Osteoblast (primary cell): ENCODE results near the gene CDC42BPA. TPM values are rescaled to one million over a fixed set of nuclear protein-coding genes. Genes with fewer than 3 reads are reported as not detected.

Experiments
- DNase-seq: peaks from one replicate; pipeline ENCODE4 v3.0.0; 2011; ENCODE audit warnings: low spot score, mixed read lengths; ENCODE audit not compliant: insufficient read length; ENCODE audit errors: missing footprints
- H2AFZ ChIP-seq: 2 replicates; pipeline ENCODE4 v1.6.0; 2011; ENCODE audit warnings: mild to moderate bottlenecking, low read length
- H3K27ac ChIP-seq: 2 replicates; pipeline ENCODE4 v1.5.1; 2011; ENCODE audit warnings: mild to moderate bottlenecking, low read depth, low read length, moderate library complexity
- H3K27me3 ChIP-seq: 2 replicates; pipeline ENCODE4 v1.6.0; 2012; ENCODE audit warnings: mild to moderate bottlenecking, control low read depth, inconsistent platforms, low read length, moderate library complexity; ENCODE audit not compliant: insufficient read depth
- H3K36me3 ChIP-seq: 2 replicates; pipeline ENCODE4 v1.5.1; 2011; ENCODE audit warnings: mild to moderate bottlenecking, low read length, control low read depth, moderate library complexity; ENCODE audit not compliant: insufficient read depth
- H3K4me1 ChIP-seq: 2 replicates; pipeline ENCODE4 v1.5.1; 2011; ENCODE audit warnings: mild to moderate bottlenecking, low read length, control low read depth, moderate library complexity; ENCODE audit not compliant: insufficient read depth
- H3K4me2 ChIP-seq: 2 replicates; pipeline ENCODE4 v1.6.0; 2011; ENCODE audit warnings: mild to moderate bottlenecking, low read length; ENCODE audit not compliant: insufficient read depth
- H3K4me3 ChIP-seq: fragments of 200-600 bp; sonication (generic); 3 replicates; pipeline ENCODE4 v1.5.1; 2012; ENCODE audit warnings: mild to moderate bottlenecking, low read length, inconsistent platforms; ENCODE audit not compliant: insufficient read depth
- H3K79me2 ChIP-seq: 2 replicates; pipeline ENCODE4 v1.6.0; 2012; ENCODE audit warnings: mild to moderate bottlenecking, low read length, control low read depth, inconsistent platforms; ENCODE audit not compliant: insufficient read depth
- H3K9me3 ChIP-seq: 2 replicates; pipeline ENCODE4 v1.5.1; 2011; ENCODE audit warnings: low read depth, low read length, control low read depth
- H4K20me1 ChIP-seq: 2 replicates; pipeline ENCODE4 v1.6.0; 2012; ENCODE audit warnings: mild to moderate bottlenecking, low read length, control low read depth; ENCODE audit not compliant: insufficient read depth
- total RNA-seq: library from RNA; depleted of rRNA; stranded (reverse); fragments of >200 nt; gene quantifications from 2 replicates; pipeline ENCODE4 v1.2.3, GENCODE V29; 2012
- TF ChIP-seq, protein P1 (sequence below): IDR thresholded peaks from 2 replicates; pipeline ENCODE4 v1.5.1; 2011; ENCODE audit warnings: mild to moderate bottlenecking, low read depth, low read length, moderate library complexity; ENCODE audit errors: extremely low read depth

The CDC42BPA gene
- total RNA-seq, 1 donor, result 77.8 TPM

DNA sequence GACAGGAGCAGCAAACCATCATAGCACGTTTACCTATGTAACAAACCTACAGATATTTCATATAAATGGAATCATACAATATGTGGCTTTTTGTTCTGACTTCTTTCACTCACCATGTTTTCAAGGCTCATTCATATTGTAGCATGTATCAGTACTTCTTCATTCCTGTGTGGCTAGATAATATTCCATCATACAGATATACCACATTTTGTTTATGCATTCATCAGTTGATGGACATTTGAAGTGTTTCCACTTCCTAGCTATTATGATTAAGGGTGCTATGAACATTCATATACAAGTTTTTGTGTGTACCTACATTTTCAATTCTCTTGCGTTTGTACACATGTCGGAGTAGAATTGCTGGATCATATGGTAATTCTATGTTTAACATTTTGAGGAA, 90.1 kb downstream of the CDC42BPA start:
- H3K36me3 ChIP-seq, result no peaks in the 10 kb centered on the region
- no peak overlapping the region for H3K27ac ChIP-seq
- peaks cover 33% of the 10 kb centered on the region for H3K79me2 ChIP-seq
- H3K4me3 ChIP-seq, result no peak overlapping the region
- no peaks in the 10 kb centered on the region for H4K20me1 ChIP-seq
- no peaks in the 10 kb centered on the region for H3K27me3 ChIP-seq
- no peaks in the 10 kb centered on the region for H3K9me3 ChIP-seq
- H3K4me2 ChIP-seq, result no peak overlapping the region
- no peak for DNase-seq
- peaks cover 14% of the 10 kb centered on the region for H3K4me1 ChIP-seq
- H2AFZ ChIP-seq, result no peak overlapping the region
- TF ChIP-seq, protein P1, sequence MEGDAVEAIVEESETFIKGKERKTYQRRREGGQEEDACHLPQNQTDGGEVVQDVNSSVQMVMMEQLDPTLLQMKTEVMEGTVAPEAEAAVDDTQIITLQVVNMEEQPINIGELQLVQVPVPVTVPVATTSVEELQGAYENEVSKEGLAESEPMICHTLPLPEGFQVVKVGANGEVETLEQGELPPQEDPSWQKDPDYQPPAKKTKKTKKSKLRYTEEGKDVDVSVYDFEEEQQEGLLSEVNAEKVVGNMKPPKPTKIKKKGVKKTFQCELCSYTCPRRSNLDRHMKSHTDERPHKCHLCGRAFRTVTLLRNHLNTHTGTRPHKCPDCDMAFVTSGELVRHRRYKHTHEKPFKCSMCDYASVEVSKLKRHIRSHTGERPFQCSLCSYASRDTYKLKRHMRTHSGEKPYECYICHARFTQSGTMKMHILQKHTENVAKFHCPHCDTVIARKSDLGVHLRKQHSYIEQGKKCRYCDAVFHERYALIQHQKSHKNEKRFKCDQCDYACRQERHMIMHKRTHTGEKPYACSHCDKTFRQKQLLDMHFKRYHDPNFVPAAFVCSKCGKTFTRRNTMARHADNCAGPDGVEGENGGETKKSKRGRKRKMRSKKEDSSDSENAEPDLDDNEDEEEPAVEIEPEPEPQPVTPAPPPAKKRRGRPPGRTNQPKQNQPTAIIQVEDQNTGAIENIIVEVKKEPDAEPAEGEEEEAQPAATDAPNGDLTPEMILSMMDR, result no peak

DNA sequence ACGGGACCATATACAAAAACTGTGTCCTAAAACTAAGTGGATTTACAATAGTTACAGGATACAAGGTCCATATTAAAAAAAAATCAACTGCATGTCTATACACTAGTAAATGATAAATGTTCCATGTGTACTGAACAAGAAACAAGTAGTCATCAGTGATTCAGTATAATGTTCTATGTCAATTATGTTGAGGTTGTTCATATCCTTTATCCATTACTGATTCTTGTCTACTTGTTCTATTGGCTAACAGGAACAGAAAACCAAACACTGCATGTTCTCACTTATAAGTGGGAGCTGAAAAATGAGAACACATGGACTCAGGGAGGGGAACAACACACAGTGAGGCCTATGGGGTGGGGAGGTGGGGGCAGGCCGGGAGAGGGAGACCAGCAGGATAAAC, 90.5 kb downstream of the CDC42BPA start:
- H3K79me2 ChIP-seq, result peaks cover 36% of the 10 kb centered on the region
- H3K27me3 ChIP-seq, result no peaks in the 10 kb centered on the region

DNA sequence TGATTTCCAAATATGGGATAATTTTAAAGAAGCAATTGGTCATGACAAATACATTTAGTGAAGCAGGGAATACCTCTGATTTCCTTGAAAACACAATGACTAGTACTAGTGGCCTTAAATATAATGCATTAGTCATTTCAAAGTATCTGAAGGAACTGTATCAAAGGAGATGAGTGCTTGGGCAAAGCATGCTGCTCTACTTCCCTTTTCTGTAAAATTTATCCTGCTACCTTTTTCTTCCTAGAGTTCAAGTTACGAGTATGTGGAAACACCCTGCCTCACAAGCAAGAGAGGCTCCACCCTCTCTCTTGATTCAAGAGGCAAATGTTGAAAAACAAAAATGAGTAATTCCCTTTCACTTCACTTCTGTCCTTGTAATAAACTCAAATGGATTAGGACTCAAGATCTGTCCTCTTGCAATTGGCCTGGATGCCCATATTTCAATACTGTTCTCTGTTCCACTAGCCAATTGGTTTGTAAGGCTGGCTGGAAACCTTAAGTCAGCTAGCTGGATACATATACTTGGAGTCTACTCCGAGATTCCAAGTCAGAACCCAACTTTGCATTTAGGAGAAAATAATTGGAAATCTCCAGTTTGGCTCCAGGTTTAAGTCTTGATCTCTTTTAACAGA, 92.5 kb downstream of the CDC42BPA start:
- no peaks in the 10 kb centered on the region for H3K36me3 ChIP-seq
- H3K79me2 ChIP-seq, result peaks cover 46% of the 10 kb centered on the region
- TF ChIP-seq, protein P1, result no peak
- peak overlapping the region; percentile 75 for H3K4me2 ChIP-seq
- H3K9me3 ChIP-seq, result no peaks in the 10 kb centered on the region
- H4K20me1 ChIP-seq, result no peaks in the 10 kb centered on the region
- peak overlapping the region; percentile 43 for H3K27ac ChIP-seq
- no peaks in the 10 kb centered on the region for H3K27me3 ChIP-seq
- no peak overlapping the region for H2AFZ ChIP-seq
- peaks cover 14% of the 10 kb centered on the region for H3K4me1 ChIP-seq
- peak; percentile 82 for DNase-seq
- H3K4me3 ChIP-seq, result peak overlapping the region; percentile 36

More for the DNA sequence above, 90.5 kb downstream of the CDC42BPA start:
- Histone ChIP-seq H3K4me1 (peaks cover 14% of the 10 kb centered on the region), H3K4me3 (no peak overlapping the region), H2AFZ (no peak overlapping the region), H3K4me2 (no peak overlapping the region), H3K36me3 (no peaks in the 10 kb centered on the region), H3K9me3 (no peaks in the 10 kb centered on the region), H3K27ac (no peak overlapping the region), H4K20me1 (no peaks in the 10 kb centered on the region)
- TF ChIP-seq, protein P1, result no peak
- no peak for DNase-seq

DNA sequence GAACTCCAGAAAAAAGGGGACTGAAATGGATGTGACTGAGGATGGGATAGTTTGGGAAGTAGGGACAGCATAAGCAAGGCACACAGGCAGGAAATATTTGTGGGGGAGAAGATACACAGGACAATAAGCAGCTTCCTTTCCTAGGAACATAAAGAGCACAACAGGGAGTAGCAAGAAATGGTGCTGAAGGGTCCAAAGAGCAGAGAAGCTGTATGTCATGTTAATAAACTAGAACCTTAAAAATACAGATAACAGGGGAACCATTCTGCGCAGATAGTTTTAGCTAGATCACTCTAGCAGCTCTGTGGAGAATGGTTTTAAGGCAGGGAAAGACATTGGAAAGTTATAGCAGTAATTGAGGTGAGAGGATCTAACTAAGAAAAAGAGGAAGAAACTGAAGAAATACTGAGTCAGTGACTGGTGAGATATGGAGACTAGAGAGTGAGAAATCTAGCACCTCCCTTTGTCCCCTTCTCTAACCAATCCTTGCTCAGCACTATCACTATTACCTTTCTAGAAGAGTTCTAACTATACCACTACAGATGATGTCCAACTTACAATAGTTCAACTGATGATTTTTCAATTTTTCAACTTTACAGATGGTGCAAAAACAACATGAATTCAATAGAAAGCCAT, 95.0 kb downstream of the CDC42BPA start:
- no peak overlapping the region for H3K4me3 ChIP-seq
- H3K4me2 ChIP-seq, result no peak overlapping the region
- no peak overlapping the region for H3K27ac ChIP-seq
- H2AFZ ChIP-seq, result no peak overlapping the region
- peaks cover 14% of the 10 kb centered on the region for H3K4me1 ChIP-seq
- no peaks in the 10 kb centered on the region for H3K27me3 ChIP-seq
- H3K36me3 ChIP-seq, result no peaks in the 10 kb centered on the region
- H3K79me2 ChIP-seq, result peaks cover 60% of the 10 kb centered on the region
- TF ChIP-seq, protein P1, result no peak
- no peaks in the 10 kb centered on the region for H4K20me1 ChIP-seq
- no peaks in the 10 kb centered on the region for H3K9me3 ChIP-seq
- DNase-seq, result no peak
